ENCODE measurements around the gene LRRC3. TPM values are rescaled to one million over a fixed set of nuclear protein-coding genes. Genes with fewer than 3 reads are reported as not detected.

LRRC3 gene
- total and polyA plus RNA-seq, 2 donors (not counting 3 experiments of a cell fraction or from before 2014, with no cell fraction given) = 4.8 to 4.9 TPM

DNA sequence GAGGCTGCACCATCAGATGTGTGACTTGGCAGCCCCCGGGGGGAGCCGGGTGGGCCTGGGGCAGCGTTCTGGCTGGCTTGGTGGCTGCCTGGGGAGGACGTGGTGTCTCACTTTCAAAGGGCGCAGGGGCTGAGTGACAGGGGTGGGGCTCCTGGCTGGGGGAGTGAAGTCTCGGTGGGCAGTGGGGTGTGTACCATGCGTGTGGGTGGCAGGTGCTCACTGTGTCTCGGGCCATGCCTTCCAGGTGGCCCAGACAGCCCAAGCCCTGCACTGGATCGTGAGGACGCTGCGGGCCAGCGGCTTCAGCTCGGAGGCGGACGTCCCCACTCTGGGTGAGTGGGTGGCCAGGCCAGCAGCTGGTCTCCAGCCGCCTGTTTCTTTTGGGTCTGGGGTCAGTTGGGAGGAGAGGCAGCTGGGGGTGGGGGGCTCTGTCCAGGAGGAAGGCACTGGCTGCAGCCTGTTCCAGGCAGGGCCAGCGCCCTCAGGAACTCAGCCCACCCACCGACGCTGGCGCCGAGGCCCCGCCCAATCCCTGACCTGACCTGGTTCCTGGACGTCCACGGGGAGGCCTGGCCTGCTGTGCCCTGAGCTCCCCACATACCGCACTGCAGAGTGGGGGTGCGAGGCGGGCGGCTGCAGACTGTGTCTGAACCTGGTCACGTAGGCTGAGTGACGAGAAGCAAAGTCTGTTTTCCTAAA, 30.6 kb upstream of the LRRC3 start:
- POLR2A ChIA-PET = no interaction called here
- no TSS peak for BruUV-seq (replicated peaks)

More for the DNA sequence above, 30.6 kb upstream of the LRRC3 start:
- H3K79me2 ChIP-seq (ENCODE audit: control insufficient read depth, insufficient read depth, low read length) = no peaks in the 10 kb centered on the region
- H3K9me1 ChIP-seq (replicated peaks; ENCODE audit: control insufficient read depth, extremely low read depth, insufficient read depth, low read length) = no peaks in the 10 kb centered on the region
- H4K20me1 ChIP-seq (replicated peaks; ENCODE audit: control insufficient read depth, extremely low read depth, insufficient read depth, low read length) = no peaks in the 10 kb centered on the region
- no peak for FAIRE-seq
- H3K9ac ChIP-seq (replicated peaks; ENCODE audit: extremely low read depth, insufficient read depth, low read length) = no peak overlapping the region
- dilution Hi-C loops (cut with MboI; ENCODE audit: extremely low pct_ligation_motif_present, low sequenced_read_pairs) (no loop called here), intact Hi-C loops (cut with micrococcal nuclease) (no loop called here)
- no peak overlapping the region for H3K27ac ChIP-seq (ENCODE audit: insufficient read depth, low read depth, low read length)
- H2AFZ ChIP-seq (ENCODE audit: low read depth, low read length) = no peak overlapping the region
- CTCF ChIA-PET = no interaction called here
- no peak overlapping the region for H3K4me3 ChIP-seq (replicated peaks in 1 of 3; ENCODE audit: insufficient read depth in 1 of 3, low read depth in 1 of 3, low read length in 3 of 3)
- TF ChIP-seq GATA2 (IDR thresholded peaks at IDR 0.05; ENCODE audit: insufficient read depth, insufficient read length, low read depth, low read length) (no peak), MYC (IDR thresholded peaks at IDR 0.05; ENCODE audit: low read depth, low read length) (no peak), POLR2A (IDR thresholded peaks at IDR 0.05; ENCODE audit: low read depth, low read length) (no peak), MAX (IDR thresholded peaks at IDR 0.05; ENCODE audit: insufficient read depth, insufficient read length) (no peak), EZH2 (IDR thresholded peaks at IDR 0.05; ENCODE audit: borderline replicate concordance, low read depth, low read length, severe bottlenecking) (no peak), FOS (IDR thresholded peaks at IDR 0.05; ENCODE audit: borderline replicate concordance, insufficient read depth, low read length) (no peak), POLR2AphosphoS5 (IDR thresholded peaks at IDR 0.05; ENCODE audit: insufficient read depth, low read depth, low read length) (no peak), JUN (IDR thresholded peaks at IDR 0.05; ENCODE audit: borderline replicate concordance, insufficient read depth, insufficient read length, low read depth) (no peak)
- TF ChIP-seq, protein P1, sequence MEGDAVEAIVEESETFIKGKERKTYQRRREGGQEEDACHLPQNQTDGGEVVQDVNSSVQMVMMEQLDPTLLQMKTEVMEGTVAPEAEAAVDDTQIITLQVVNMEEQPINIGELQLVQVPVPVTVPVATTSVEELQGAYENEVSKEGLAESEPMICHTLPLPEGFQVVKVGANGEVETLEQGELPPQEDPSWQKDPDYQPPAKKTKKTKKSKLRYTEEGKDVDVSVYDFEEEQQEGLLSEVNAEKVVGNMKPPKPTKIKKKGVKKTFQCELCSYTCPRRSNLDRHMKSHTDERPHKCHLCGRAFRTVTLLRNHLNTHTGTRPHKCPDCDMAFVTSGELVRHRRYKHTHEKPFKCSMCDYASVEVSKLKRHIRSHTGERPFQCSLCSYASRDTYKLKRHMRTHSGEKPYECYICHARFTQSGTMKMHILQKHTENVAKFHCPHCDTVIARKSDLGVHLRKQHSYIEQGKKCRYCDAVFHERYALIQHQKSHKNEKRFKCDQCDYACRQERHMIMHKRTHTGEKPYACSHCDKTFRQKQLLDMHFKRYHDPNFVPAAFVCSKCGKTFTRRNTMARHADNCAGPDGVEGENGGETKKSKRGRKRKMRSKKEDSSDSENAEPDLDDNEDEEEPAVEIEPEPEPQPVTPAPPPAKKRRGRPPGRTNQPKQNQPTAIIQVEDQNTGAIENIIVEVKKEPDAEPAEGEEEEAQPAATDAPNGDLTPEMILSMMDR (IDR thresholded peaks at IDR 0.05; ENCODE audit: extremely low read depth in 1 of 2, insufficient read depth in 1 of 2, low read depth in 1 of 2, low read length in 2 of 2) = no peak
- H3K4me1 ChIP-seq (ENCODE audit: control insufficient read depth, extremely low read depth, insufficient read depth, low read length) = no peaks in the 10 kb centered on the region
- no peaks in the 10 kb centered on the region for H3K36me3 ChIP-seq (ENCODE audit: control insufficient read depth in 2 of 2, extremely low read depth in 1 of 2, insufficient read depth in 2 of 2, low read length in 2 of 2)
- no peak overlapping the region for H3K4me2 ChIP-seq (ENCODE audit: insufficient read depth, low read length)
- no peaks in the 10 kb centered on the region for H3K27me3 ChIP-seq (ENCODE audit: control insufficient read depth in 2 of 2, insufficient read depth in 2 of 2, low read length in 2 of 2)
- DNase-seq (ENCODE audit: low read depth, low spot score) = no peak
- H3K9me3 ChIP-seq (replicated peaks; ENCODE audit: control insufficient read depth, insufficient read depth, low read length) = no peaks in the 10 kb centered on the region

All from endothelial cell of umbilical vein (primary cell).